T follicular helper cell (primary cell): ENCODE results near the gene HMGCLL1.

ENCODE experiments used
- DNase-seq: peaks from one replicate; pipeline ENCODE4 v3.0.0-alpha.2; 2020; ENCODE audit warnings: low read depth
- total RNA-seq, 2 experiments: gene quantifications; one replicate each; lab custom pipeline; 2026; lab: John Stamatoyannopoulos, UW

Gene HMGCLL1
- total RNA-seq, result 0 reads per million in 2 experiments

DNA sequence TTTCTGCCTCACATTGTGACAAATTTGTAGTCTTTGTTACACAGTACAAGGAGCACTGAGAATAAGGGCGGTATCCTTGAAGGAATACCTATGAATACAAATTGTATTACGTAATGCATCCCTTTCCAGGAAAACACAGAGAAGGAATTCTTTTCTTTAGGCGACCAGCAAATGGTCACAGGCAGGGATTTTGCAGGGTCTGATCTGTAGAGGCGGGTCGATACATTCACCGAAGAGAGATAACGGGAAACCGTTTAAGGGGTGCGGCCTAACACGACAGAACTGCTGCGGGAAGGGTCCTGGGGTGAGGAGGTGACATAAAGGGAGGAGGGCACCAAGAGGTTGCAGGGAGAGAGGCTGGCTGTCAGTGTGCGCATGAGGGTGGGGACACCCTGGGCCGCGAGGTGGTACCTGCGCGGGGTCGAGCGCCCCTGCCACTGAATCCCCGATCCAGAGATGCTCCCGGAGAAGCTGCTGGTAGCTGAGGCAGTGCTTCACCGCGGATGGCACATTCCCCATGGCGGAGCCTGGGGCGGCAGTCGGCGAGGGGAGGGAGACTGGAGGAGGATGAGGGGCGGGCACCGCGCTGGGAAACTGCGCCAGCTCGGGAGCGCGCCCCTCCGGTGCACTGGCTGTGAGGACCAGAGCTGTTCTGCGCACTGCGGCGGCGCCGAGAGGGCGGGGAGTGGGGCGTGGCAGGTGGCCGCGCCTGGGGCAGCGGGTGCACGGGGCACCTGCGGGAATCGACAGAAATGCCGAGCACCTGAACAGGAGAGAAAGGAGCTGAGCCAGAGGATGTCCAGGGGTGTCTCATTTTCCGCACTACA lies at the start of gene HMGCLL1:
Gene HMGCLL1, minus strand, starts transcription at position 656 of the 827 bp plus-strand sequence. Its CDS starts 137 bp downstream, at position 519.
- DNase-seq, result no peak

DNA sequence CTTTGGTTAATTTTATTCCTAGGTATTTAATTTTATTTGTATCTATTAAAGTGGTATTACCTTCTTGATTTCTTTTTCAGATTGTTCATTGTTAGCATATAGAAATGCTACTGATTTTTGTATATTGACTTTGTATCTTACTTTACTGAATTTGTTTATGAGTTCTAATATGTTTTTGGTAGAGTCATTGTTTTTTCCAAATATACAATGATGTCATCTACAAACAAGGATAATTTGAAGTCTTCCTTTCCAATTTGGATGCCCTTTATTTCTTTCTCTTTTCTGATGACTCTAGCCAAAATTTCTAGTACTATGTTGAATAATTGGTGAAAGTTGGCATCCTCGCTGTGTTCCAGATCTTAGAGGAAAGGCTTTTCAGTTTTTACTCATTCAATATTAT lies 43.0 kb upstream of the HMGCLL1 start:
- DNase-seq, result no peak

- no peak for DNase-seq
Measured at GRCh38 chr6:55621244-55621643, 42.3 kb upstream of the HMGCLL1 start.

DNA sequence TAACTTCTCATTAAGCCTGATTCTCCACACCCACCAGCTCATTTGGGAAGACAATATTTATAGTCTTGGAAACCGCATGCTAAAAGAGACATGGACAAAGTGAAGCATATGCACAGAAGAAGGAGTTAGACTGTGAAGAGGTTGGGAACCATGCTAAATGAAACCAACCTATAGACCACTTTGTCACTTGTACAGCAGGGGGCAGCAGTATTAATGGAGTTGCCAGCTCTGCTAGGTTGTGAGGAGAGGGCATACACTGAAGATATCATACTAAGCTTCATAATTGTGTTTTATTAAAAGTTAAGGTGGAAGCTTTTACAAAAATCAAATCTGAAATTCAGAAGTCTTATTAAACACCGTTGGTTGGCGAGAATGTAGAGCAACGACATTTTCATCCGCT lies 38.3 kb upstream of the HMGCLL1 start:
- no peak for DNase-seq

DNA sequence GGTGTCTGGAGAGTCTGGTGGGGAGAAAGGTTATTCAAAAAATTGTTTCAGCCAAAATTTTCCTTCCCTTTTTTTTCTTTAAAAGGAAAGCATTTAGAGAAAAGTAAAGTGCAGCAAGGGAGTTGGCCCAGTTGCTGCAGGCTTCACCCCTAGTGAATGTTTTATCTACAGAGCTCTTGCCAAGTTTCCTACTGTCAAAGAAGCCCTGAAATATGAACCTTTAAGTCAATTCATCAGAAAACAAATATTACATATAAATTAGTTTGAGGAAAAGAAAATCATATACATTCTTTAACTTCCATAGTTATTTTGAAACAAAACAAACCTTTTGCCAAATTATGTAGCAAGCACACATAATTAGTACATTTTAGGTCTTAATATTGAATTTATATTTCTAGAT lies 25.0 kb upstream of the HMGCLL1 start:
- no peak for DNase-seq

DNA sequence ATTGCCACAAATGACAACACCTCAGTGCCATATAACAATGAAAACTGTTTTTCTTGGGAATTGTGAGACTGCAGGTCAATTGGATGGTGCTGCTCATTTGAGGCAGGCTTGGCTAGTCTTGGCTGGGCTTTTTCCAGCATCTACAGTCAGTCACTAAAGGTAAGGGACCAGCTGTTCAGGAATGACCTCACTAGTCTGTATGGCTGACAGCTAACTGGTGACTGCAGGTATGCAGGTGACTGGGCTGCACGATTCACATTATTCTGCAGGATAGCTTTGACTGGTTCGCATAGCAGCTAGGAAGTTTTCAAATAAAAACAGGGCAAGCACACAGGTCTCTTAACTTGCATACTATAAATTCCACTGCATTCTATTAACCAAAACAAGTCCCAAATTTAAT lies 22.1 kb upstream of the HMGCLL1 start:
- DNase-seq, result no peak

DNA sequence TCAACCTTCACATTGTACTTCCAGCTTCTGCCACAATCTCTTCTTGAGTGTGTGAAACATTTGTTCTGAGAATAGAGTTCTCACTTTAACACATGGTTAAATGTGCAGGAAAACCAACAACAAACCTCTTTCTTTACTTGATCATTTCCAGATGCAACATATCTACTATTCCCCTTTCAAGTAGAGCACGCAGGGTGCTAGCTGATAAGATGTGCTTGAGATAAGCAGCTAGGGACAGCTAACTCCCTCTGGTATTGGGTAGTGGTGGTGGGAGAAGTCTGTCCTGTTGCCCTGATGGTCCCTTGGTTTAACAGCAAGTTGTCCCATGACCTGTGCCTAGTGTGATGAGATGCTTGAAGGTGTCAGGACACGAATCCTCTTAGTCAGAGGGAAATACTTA lies 15.4 kb upstream of the HMGCLL1 start:
- DNase-seq, result no peak

- DNase-seq, result no peak
Measured at GRCh38 chr6:55584654-55585354, 5.8 kb upstream of the HMGCLL1 start.

DNA sequence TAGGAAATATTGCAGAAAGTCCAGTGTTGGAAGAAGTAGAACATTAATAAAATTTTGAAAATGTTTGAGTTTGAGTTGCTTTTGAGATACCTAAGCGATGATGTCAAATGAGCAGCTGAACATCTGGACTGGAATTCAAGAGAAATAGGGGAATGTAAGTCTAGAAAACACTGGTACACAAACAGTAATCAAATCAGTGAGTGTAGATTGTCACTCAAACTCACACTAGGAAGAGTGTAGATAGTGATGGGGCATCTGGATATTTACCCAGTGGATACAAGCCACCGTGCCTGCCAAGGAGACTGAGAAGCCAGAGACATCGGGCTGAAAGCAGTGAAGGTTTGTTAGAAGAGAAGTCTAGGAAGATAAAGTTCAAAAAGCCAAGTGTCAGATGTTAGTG lies 2.2 kb downstream of the HMGCLL1 start:
- no peak for DNase-seq

DNA sequence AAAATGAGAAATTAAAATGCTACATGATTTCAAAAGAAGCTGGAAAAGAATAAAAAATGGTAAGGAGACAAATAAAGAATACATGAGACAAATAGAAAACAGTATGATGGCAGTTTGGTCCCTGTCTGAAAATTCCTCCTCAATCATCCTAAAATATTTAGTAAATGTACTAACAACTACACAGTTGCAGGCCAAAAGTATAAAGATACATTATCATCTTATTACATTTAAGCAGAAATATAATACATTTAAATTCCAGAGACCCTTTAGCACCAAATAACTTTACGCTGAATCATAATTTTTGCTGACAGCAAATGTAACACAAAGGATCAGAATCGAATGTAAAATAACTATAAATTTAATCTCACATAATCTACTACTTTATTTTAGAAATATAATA lies 4.4 kb downstream of the HMGCLL1 start:
- no peak for DNase-seq

DNA sequence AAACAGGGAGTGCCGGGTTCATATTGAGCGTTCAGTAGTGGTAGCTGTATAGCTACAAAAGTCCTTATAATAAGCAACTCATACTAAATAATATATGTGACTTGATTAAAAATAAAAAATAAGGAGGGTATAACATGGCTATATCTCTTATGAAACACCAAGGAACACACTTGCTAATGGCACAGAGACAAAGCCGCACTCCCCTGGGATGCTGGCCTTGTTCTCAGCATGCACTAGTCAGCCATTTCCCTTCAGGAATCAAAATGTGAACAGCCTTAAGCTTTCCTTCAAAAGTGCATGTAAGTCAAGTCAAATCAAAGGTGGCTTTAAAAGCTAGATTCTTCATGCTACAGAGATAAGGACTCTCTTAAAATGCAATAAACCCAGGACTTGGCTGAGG lies 9.4 kb downstream of the HMGCLL1 start:
- DNase-seq, result no peak

DNA sequence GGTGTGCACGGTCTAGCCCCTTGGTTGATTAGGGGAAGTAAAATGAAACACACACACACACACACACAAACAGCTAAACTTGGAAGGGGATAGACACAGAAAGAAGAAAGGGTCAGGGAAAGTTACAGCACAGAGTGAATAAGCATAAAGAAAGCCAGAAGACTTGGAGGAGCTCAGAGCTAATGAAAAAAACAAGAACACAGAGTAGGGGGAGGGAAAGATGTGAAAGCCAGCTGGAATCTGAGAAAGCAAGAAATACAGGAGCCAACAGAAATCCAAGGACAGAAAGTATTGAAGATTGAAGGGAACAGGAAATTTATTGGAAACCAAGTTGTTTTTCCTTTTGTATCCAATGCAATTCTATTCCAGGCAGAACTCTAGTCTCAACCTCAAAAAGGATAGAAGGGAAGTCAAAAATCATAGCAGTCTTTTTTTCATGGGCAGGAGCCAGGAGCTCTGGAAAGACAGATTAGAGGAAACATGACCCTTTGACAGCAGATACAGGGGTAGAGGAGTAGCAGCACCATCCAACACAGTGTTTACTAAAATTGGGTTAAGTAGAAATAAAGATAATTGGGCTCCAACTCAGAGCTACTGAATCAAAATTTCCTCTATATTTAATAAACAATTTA lies 10.1 kb downstream of the HMGCLL1 start:
- no peak for DNase-seq

DNA sequence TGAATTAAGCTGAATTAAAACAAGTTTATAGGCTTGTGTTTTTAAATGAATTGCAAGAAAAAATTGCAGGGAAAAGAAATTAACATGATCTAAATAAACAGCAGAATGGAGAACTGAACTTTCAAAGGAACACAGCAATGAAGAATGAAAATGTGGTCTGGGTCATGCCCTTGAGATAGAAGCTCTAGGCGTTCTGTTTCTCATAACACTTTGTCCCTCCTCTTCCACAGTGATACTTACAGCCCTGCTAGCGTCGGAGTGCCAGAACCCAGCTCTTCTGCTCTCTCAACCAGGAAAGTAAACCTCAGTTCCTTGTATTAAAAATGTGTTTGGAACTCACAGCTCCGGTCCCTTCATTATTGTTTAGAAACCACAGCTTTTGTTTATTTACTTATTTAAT lies 11.4 kb downstream of the HMGCLL1 start:
- DNase-seq, result no peak

DNA sequence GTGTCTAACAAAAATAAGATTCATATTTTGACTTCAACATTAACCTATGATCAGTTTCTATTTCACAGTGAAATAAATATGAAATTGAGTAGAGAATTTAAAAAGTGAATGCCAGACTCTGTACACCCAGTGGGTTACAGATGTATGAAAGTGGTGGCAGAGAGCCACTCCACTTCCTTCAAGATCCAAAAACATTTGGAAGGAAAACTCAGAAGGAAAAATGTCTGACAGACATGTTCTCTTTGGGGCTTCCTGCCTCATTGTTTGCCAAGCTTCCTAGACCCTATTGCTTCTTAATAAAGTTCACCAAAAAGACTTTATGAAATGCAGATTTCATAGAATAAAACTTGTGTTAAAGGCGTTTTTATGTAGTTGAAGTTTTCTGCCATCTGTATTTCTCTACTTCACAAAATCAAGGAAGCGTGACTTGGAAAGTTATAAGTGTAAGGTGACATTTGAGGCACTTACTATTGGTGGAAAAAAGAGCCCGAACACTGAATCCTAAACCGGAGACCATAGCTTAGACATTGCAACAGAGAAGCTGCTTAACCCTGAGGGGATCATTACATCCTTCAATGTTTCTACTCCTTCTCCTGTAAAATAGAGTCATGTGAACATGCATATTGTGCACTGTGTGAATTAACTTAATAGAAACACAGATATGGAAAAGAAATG lies 12.8 kb downstream of the HMGCLL1 start:
- DNase-seq, result no peak

DNA sequence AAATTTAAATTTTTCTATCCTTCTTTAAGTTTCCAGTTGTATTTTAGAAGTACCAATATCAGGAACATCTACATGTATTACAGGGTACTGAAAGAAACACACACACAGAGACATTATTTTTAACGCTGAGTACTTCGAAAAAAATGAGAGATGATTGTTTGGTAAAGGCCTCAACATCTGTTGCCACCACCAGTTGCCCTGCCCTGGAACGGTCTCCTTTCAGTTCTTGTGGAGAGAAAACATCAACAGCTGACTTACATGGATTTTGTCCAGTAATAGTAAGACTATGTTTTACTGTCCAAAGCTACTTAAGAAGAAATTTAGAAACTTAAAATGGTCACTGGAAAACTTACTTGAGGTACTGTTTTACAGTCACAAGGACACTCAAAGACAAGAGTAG lies 16.7 kb downstream of the HMGCLL1 start:
- DNase-seq, result no peak

GRCh38 chr6:55560290-55560885 lies 18.6 kb downstream of the HMGCLL1 start:
- no peak for DNase-seq

DNA sequence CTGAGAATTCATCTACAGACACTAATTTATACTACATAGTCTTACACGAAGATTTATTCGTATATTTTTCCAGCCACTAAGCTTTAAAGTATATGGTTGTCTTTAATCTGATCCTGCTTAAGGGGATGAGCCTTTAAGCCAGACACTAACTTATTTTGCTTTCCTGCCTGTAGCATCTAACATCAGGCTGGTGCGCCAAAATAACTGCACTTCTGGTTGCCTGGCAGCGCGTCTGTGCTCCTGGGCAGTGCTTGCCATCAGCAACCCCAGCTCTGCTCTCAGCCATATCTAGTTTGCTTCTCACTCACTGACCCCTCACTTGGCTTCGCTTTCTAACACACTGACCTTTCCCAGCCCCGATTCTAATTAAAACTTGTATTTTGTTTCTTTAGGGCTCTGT lies 21.8 kb downstream of the HMGCLL1 start:
- DNase-seq, result no peak

GRCh38 chr6:55545791-55546190 lies 33.2 kb downstream of the HMGCLL1 start:
- no peak for DNase-seq

DNA sequence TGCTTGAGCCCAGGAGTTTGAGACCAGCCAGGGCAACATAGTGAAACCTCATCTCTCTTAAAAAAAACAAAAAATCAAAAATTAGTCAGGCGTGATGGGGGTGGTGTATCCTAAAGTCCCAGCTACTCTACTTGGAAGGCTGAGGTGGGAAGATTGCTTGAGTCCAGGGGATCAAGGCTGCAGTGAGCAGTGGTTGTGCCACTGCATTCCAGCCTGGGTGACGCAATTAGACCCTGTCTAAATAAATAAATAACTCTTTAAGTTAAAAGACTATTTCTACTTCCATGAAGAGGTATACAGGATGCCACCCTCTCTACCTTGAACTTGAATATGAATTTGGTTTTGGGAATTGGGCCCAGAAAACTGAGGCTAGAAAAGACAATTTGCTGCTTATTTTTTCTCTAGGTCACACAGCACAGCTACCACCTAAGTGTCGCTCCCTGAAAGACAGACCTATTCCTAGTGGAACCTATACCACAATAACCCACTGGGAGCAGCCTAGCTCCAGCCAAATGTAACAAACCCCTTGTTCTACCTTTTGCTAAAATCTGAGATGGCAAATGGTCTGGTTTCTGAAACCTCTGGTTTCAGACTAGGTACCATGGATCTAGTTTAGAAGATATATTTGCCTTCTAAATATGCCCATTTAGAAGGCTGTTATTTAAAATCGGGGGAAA lies 35.2 kb downstream of the HMGCLL1 start:
- DNase-seq, result no peak

DNA sequence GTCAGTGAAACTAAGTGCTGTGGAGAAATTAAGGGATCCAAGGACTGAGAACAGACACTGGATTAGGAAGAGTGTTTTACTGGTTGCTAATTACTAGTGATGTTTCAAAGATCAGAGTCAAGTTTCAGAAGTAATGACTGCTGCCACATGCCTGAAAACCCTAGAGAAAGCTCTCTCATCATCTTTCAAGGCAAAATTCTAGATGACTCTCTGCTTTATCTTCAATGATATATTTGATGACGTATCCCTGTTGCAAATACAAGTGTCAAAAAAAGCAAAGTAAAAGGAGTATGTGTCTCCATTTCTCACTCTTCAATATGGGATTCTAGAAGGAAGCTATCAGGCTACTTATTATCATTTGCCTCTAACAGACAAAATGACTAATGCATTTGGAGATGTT lies 38.0 kb downstream of the HMGCLL1 start:
- no peak for DNase-seq

GRCh38 chr6:55536391-55536956 lies 42.5 kb downstream of the HMGCLL1 start:
- no peak for DNase-seq
